Type B pancreatic cell (in vitro differentiated cells): ENCODE data around the gene IDH3A. TPM values are rescaled to one million over a fixed set of nuclear protein-coding genes. Genes with fewer than 3 reads are reported as not detected.

ENCODE experiments used
- DNase-seq: peaks from one replicate; pipeline ENCODE4 v3.0.0; 2021; ENCODE audit warnings: mixed read lengths; ENCODE audit not compliant: unreplicated experiment; ENCODE audit errors: extremely low spot score
- H3K27ac Mint-ChIP-seq: 2 replicates; pipeline ENCODE4 v1.8.0; 2021; ENCODE audit warnings: mild to moderate bottlenecking, mixed read lengths
- H3K27me3 Mint-ChIP-seq: 2 replicates; pipeline ENCODE4 v1.8.0; 2021; ENCODE audit warnings: mixed read lengths
- H3K36me3 Mint-ChIP-seq: 2 replicates; pipeline ENCODE4 v1.8.0; 2021; ENCODE audit warnings: mixed read lengths
- H3K4me1 Mint-ChIP-seq: one replicate; pipeline ENCODE4 v1.8.0; 2021; ENCODE audit warnings: mixed read lengths; ENCODE audit not compliant: unreplicated experiment
- H3K4me3 Mint-ChIP-seq: 2 replicates; pipeline ENCODE4 v1.8.0; 2021; ENCODE audit warnings: mild to moderate bottlenecking, mixed read lengths
- H3K9me3 Mint-ChIP-seq: 2 replicates; pipeline ENCODE4 v1.8.0; 2021; ENCODE audit warnings: mixed read lengths
- CTCF ChIP-seq: fragments of 200-600 bp; sonication (generic); conservative IDR thresholded peaks from 2 replicates; pipeline ENCODE4 v1.5.0; 2021; ENCODE audit warnings: antibody characterized with exemption, mild to moderate bottlenecking
- total RNA-seq: library from RNA; stranded (reverse); gene quantifications from 2 replicates; pipeline ENCODE4 v1.2.1, GENCODE V29; 2021; ENCODE audit warnings: low replicate concordance

Gene IDH3A
- total RNA-seq, 1 donor from 2014 or later, result 66.5 TPM

GRCh38 chr15:78197632-78198031 is 48.5 kb downstream of the IDH3A start:
- Mint-ChIP-seq H3K4me1 (no peaks in the 10 kb centered on the region), H3K27ac (no peak overlapping the region), H3K36me3 (no peaks in the 10 kb centered on the region), H3K4me3 (no peak overlapping the region), H3K9me3 (no peaks in the 10 kb centered on the region), H3K27me3 (peaks cover 7% of the 10 kb centered on the region)
- no peak for DNase-seq
- TF ChIP-seq CTCF, result no peak

DNA sequence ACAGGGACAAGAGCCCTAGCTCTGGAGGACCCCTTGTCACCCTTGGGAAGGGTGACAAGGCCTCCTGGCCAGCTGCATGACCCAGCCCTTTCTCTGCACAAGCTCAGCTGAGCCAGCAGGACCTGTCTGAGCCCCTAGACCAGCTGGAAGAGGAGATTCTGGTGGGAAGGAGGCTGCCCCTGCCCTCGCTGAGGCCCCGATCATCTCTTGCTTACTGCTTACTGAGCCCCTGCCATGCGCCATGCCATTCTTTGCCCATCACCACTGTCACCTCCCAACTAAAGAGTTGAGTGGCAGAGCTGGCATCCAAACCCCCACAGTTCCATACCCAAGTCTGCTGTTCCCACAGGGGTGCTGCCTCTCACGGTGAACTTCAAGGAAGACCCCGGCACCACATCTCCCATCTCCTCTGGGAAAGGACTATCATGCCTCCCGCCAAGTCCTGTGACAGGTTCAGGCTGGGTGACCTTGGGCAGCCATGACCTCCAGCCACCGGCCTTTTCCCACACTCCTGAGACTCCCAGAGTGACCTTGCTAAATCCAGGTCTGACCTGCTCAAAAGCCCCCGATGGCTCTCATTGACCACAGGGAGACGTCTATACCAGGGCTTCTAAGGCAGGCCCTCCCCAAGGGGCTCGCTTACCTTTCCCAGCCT is 51.2 kb downstream of the IDH3A start:
- Mint-ChIP-seq H3K9me3 (no peaks in the 10 kb centered on the region), H3K36me3 (no peaks in the 10 kb centered on the region), H3K4me1 (peaks cover 7% of the 10 kb centered on the region), H3K27me3 (peaks cover 7% of the 10 kb centered on the region), H3K4me3 (no peak overlapping the region), H3K27ac (no peak overlapping the region)
- DNase-seq, result peak; percentile 56
- TF ChIP-seq CTCF, result no peak

- Mint-ChIP-seq H3K4me1 (peaks cover 12% of the 10 kb centered on the region), H3K27ac (no peak overlapping the region), H3K36me3 (no peaks in the 10 kb centered on the region), H3K9me3 (no peaks in the 10 kb centered on the region), H3K4me3 (no peak overlapping the region), H3K27me3 (peaks cover 7% of the 10 kb centered on the region)
- TF ChIP-seq CTCF, result no peak
- peak; percentile 55 for DNase-seq
These were observed 52.4 kb downstream of the IDH3A start for GRCh38 chr15:78201281-78202190.

GRCh38 chr15:78203346-78204225 is 54.4 kb downstream of the IDH3A start:
- TF ChIP-seq CTCF, result no peak
- DNase-seq, result peak; percentile 60
- Mint-ChIP-seq H3K4me3 (no peak overlapping the region), H3K27ac (no peak overlapping the region), H3K27me3 (peaks cover 7% of the 10 kb centered on the region), H3K4me1 (peaks cover 15% of the 10 kb centered on the region), H3K9me3 (no peaks in the 10 kb centered on the region), H3K36me3 (no peaks in the 10 kb centered on the region)
